ENCODE data around the gene VSIG10. TPM values are rescaled to one million over a fixed set of nuclear protein-coding genes. Genes with fewer than 3 reads are reported as not detected.

Gene VSIG10
- total and polyA plus RNA-seq, 2 donors (not counting 1 experiment from before 2014, with no cell fraction given), result 9.1 to 31.7 TPM

DNA sequence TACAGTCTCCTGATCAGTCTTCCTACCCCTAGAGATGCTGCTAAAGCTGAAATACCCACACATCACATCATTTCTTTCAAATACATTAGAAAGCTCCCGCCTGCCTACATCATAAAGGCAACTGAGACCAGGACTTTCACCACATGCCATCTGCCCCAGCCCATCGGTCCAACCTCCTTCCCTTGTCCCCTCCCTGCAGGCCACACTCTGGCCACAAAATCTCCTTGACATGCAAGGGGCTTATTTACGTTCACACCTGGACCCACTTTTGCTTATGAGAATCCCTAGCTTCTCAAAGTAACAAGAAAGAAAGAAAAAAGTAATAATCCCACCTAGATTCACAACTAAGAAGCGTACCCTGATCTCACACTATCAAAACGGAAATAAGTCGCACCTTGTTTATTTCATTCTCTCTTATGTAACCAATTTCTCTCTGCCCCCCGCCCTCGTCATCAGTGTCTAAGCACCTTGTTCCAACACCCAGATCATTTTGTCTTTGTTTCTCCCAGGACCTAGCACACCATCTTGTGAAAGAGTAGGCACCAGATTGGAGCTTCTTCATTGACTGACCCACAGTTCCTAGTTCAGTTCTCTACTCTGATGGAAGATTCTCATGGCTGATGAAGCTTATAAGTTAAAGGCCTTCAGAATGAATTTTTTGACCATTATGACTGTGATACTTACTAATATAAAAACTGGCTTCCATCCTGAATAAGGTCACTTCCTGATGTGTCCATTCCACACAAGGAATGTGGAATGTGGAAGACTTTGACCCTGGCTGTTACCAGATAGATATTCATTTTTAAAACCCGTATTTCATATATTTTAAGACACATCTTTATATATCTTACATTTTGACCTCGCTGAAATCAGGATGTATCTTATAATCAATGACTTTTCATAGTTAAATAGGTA lies 50.5 kb downstream of the VSIG10 start:
- H3K79me2 ChIP-seq (ENCODE audit: control insufficient read depth, insufficient read depth, low read length), result peaks cover 55% of the 10 kb centered on the region
- no peaks in the 10 kb centered on the region for H4K20me1 ChIP-seq (ENCODE audit: control insufficient read depth, extremely low read depth, insufficient read depth, low read length)
- peak overlapping the region; percentile 73 for H3K4me2 ChIP-seq (ENCODE audit: extremely low read depth, insufficient read depth, low read length)

DNA sequence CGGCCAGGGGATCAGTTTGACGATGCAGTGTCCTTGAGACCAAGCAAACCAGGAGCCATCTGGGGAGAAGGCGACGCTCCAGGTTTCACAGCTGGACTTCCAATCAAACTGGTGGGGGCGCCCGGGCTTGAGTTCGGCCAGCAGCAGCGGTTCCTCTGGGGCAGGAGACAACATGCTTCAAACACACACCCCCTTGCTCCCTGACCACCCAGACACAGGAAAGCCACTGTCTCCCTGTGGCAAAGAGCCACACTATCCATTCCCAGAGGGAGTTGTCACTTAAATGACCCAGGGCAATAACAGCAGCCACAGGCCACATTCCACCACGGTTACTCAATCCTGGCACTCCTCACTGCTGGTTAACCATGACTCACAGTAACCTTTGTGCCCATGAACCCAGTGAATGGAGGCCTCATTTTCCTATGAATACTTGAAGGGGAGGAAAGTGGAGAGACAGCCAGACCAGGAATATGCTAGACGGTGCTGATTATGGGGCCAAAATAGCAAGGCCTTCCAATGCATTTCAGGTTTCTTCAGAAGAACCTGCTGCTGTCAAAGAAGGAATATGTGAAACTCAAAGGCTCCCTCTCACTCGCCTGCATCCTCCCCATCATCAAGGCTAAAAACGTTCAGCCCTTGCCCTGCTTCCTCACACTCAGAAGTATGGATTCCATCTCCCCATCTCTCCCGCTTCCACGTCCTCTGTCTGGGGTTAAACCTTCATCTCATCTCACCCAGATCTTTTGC lies 51.3 kb downstream of the VSIG10 start:
- peak overlapping the region; percentile 4 for H3K9ac ChIP-seq (ENCODE audit: insufficient read depth, low read length)
- TF ChIP-seq, protein P1, sequence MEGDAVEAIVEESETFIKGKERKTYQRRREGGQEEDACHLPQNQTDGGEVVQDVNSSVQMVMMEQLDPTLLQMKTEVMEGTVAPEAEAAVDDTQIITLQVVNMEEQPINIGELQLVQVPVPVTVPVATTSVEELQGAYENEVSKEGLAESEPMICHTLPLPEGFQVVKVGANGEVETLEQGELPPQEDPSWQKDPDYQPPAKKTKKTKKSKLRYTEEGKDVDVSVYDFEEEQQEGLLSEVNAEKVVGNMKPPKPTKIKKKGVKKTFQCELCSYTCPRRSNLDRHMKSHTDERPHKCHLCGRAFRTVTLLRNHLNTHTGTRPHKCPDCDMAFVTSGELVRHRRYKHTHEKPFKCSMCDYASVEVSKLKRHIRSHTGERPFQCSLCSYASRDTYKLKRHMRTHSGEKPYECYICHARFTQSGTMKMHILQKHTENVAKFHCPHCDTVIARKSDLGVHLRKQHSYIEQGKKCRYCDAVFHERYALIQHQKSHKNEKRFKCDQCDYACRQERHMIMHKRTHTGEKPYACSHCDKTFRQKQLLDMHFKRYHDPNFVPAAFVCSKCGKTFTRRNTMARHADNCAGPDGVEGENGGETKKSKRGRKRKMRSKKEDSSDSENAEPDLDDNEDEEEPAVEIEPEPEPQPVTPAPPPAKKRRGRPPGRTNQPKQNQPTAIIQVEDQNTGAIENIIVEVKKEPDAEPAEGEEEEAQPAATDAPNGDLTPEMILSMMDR (conservative IDR thresholded peaks at IDR 0.05 in 1 of 2, IDR thresholded peaks at IDR 0.05 in 1 of 2; ENCODE audit: low read depth in 1 of 2, low read length in 2 of 2), result no peak
- TF ChIP-seq EZH2 (IDR thresholded peaks at IDR 0.05; ENCODE audit: low read length, missing control alignments), result no peak
- peak; percentile 98 for DNase-seq (ENCODE audit: low read depth in 2 of 2)
- no peak overlapping the region for H3K4me3 ChIP-seq (replicated peaks in 1 of 4; ENCODE audit: control extremely low read depth in 1 of 4, insufficient read depth in 1 of 4, low read depth in 3 of 4, low read length in 4 of 4)
- no peaks in the 10 kb centered on the region for H3K27me3 ChIP-seq (ENCODE audit: control insufficient read depth, insufficient read depth, low read length)
- peaks cover 52% of the 10 kb centered on the region for H3K79me2 ChIP-seq (ENCODE audit: control insufficient read depth, insufficient read depth, low read length)
- peak overlapping the region; percentile 73 for H3K4me2 ChIP-seq (ENCODE audit: extremely low read depth, insufficient read depth, low read length)
- no peaks in the 10 kb centered on the region for H3K36me3 ChIP-seq (ENCODE audit: control insufficient read depth, insufficient read depth, low read length)
- H3K27ac ChIP-seq (ENCODE audit: insufficient read depth, low read length), result peak overlapping the region; percentile 88
- no peaks in the 10 kb centered on the region for H3K9me3 ChIP-seq (ENCODE audit: control insufficient read depth, insufficient read depth, low read depth, low read length)
- peaks cover 18% of the 10 kb centered on the region for H3K4me1 ChIP-seq (ENCODE audit: control insufficient read depth, extremely low read depth, insufficient read depth, low read length)
- no peak overlapping the region for H2AFZ ChIP-seq (ENCODE audit: low read length)
- no peaks in the 10 kb centered on the region for H4K20me1 ChIP-seq (ENCODE audit: control insufficient read depth, extremely low read depth, insufficient read depth, low read length)

More for the DNA sequence above, 50.5 kb downstream of the VSIG10 start:
- no peaks in the 10 kb centered on the region for H3K27me3 ChIP-seq (ENCODE audit: control insufficient read depth, insufficient read depth, low read length)
- no peak for DNase-seq (ENCODE audit: low read depth in 2 of 2)
- H2AFZ ChIP-seq (ENCODE audit: low read length), result no peak overlapping the region
- H3K4me3 ChIP-seq (replicated peaks in 1 of 4; ENCODE audit: control extremely low read depth in 1 of 4, insufficient read depth in 1 of 4, low read depth in 3 of 4, low read length in 4 of 4), result no peak overlapping the region
- peak overlapping the region; percentile 4 for H3K9ac ChIP-seq (ENCODE audit: insufficient read depth, low read length)
- no peaks in the 10 kb centered on the region for H3K9me3 ChIP-seq (ENCODE audit: control insufficient read depth, insufficient read depth, low read depth, low read length)
- no peak for TF ChIP-seq EZH2 (IDR thresholded peaks at IDR 0.05; ENCODE audit: low read length, missing control alignments)
- TF ChIP-seq, protein P1 (conservative IDR thresholded peaks at IDR 0.05 in 1 of 2, IDR thresholded peaks at IDR 0.05 in 1 of 2; ENCODE audit: low read depth in 1 of 2, low read length in 2 of 2), result no peak
- peaks cover 18% of the 10 kb centered on the region for H3K4me1 ChIP-seq (ENCODE audit: control insufficient read depth, extremely low read depth, insufficient read depth, low read length)
- H3K36me3 ChIP-seq (ENCODE audit: control insufficient read depth, insufficient read depth, low read length), result no peaks in the 10 kb centered on the region
- peak overlapping the region; percentile 88 for H3K27ac ChIP-seq (ENCODE audit: insufficient read depth, low read length)
